Kidney epithelial cell (primary cell): Measurements from ENCODE around the gene ZSWIM6. TPM values are rescaled to one million over a fixed set of nuclear protein-coding genes. Genes with fewer than 3 reads are reported as not detected.

Experiments used
- DNase-seq: peaks from one replicate; pipeline ENCODE4 v3.0.0-alpha.2; 2010; ENCODE audit warnings: low read depth
- H3K27me3 ChIP-seq: 2 replicates; pipeline ENCODE4 v1.6.0; 2011; ENCODE audit warnings: low read length; ENCODE audit not compliant: control insufficient read depth, insufficient read depth
- H3K36me3 ChIP-seq: 2 replicates; pipeline ENCODE4 v1.5.1; 2011; ENCODE audit warnings: low read length; ENCODE audit not compliant: control insufficient read depth, insufficient read depth
- H3K4me3 ChIP-seq: 2 replicates; pipeline ENCODE4 v1.5.1; 2011; ENCODE audit warnings: low read depth, mild to moderate bottlenecking, control low read depth, low read length
- CTCF ChIP-seq: IDR thresholded peaks from 2 replicates; pipeline ENCODE4 v1.5.1; 2011; ENCODE audit warnings: mild to moderate bottlenecking, moderate library complexity, low read length, control low read depth, inconsistent platforms; ENCODE audit not compliant: insufficient read depth, poor library complexity, severe bottlenecking
- total RNA-seq: library from RNA; depleted of rRNA; stranded (reverse); fragments of >200 nt; gene quantifications from 2 replicates; pipeline ENCODE4 v1.2.3, GENCODE V29; 2015

Gene ZSWIM6
- total RNA-seq, 1 donor from 2014 or later = 18.5 TPM

- no peaks in the 10 kb centered on the region for H3K27me3 ChIP-seq
- no peak for TF ChIP-seq CTCF
- DNase-seq = no peak
- H3K36me3 ChIP-seq = no peaks in the 10 kb centered on the region
- H3K4me3 ChIP-seq = no peak overlapping the region
Measured at GRCh38 chr5:61455179-61456006, 123.3 kb downstream of the ZSWIM6 start.

- TF ChIP-seq CTCF = no peak
- no peak for DNase-seq
- Histone ChIP-seq H3K27me3 (no peaks in the 10 kb centered on the region), H3K36me3 (no peaks in the 10 kb centered on the region), H3K4me3 (no peak overlapping the region)
Measured at GRCh38 chr5:61460471-61460870, 128.4 kb downstream of the ZSWIM6 start.

- H3K27me3 ChIP-seq = no peaks in the 10 kb centered on the region
- no peak overlapping the region for H3K4me3 ChIP-seq
- H3K36me3 ChIP-seq = no peaks in the 10 kb centered on the region
- TF ChIP-seq CTCF = no peak
- no peak for DNase-seq
Measured at GRCh38 chr5:61461417-61461816, 129.4 kb downstream of the ZSWIM6 start.

- DNase-seq = no peak
- no peak for TF ChIP-seq CTCF
- H3K36me3 ChIP-seq = no peaks in the 10 kb centered on the region
- no peak overlapping the region for H3K4me3 ChIP-seq
- no peaks in the 10 kb centered on the region for H3K27me3 ChIP-seq
Measured at GRCh38 chr5:61461926-61462325, 129.9 kb downstream of the ZSWIM6 start.

- no peak overlapping the region for H3K4me3 ChIP-seq
- H3K36me3 ChIP-seq = no peaks in the 10 kb centered on the region
- no peak for TF ChIP-seq CTCF
- no peaks in the 10 kb centered on the region for H3K27me3 ChIP-seq
- no peak for DNase-seq
Measured at GRCh38 chr5:61463596-61463995, 131.5 kb downstream of the ZSWIM6 start.

GRCh38 chr5:61464512-61464911, 132.5 kb downstream of the ZSWIM6 start:
- H3K27me3 ChIP-seq = no peaks in the 10 kb centered on the region
- DNase-seq = no peak
- TF ChIP-seq CTCF = no peak
- no peak overlapping the region for H3K4me3 ChIP-seq
- H3K36me3 ChIP-seq = no peaks in the 10 kb centered on the region
